Fibroblast of pulmonary artery (primary cell): ENCODE measurements around the gene NDRG2.
A peak's percentile ranks its signal among the peaks of the same experiment; 100 is the strongest.
"Not testable (repeated sequence)": the region's sequence is repeated elsewhere in the genome, so short reads cannot be mapped to it uniquely, and the experiment has no call there.

ENCODE experiments used
- DNase-seq: peaks from one replicate; pipeline ENCODE4 v3.0.0-alpha.2; 2010; ENCODE audit warnings: low read depth
- H3K4me3 ChIP-seq: replicated peaks from 2 replicates; pipeline ENCODE4 v1.5.1; 2011; ENCODE audit warnings: low read depth, mild to moderate bottlenecking, control low read depth, low read length, moderate library complexity
- CTCF ChIP-seq: IDR thresholded peaks from 2 replicates; pipeline ENCODE4 v1.5.1; 2011; ENCODE audit warnings: mild to moderate bottlenecking, control low read depth, low read length, inconsistent platforms; ENCODE audit errors: missing control alignments

Gene NDRG2

GRCh38 chr14:21018781-21019180, 6.1 kb downstream of the NDRG2 start:
- no peak for DNase-seq
- H3K4me3 ChIP-seq: no peak overlapping the region
- TF ChIP-seq CTCF: no peak

- no peak overlapping the region for H3K4me3 ChIP-seq
- no peak for DNase-seq
- no peak for TF ChIP-seq CTCF
Measured at GRCh38 chr14:21018286-21018685, 6.6 kb downstream of the NDRG2 start.

- H3K4me3 ChIP-seq: no peak overlapping the region
- DNase-seq: no peak
- TF ChIP-seq CTCF: no peak
Measured at GRCh38 chr14:21017528-21018245, 7.2 kb downstream of the NDRG2 start.

- H3K4me3 ChIP-seq: no peak overlapping the region
- DNase-seq: no peak
- no peak for TF ChIP-seq CTCF
Measured at GRCh38 chr14:21016413-21017190, 8.3 kb downstream of the NDRG2 start.

- DNase-seq: no peak
- TF ChIP-seq CTCF: no peak
Measured at GRCh38 chr14:21015312-21015711, 9.5 kb downstream of the NDRG2 start.

GRCh38 chr14:21014761-21015190, 10.1 kb downstream of the NDRG2 start:
- DNase-seq: peak; percentile 92
- H3K4me3 ChIP-seq: no peak overlapping the region
- TF ChIP-seq CTCF: peak; percentile 95

More at GRCh38 chr14:21015312-21015711, 9.5 kb downstream of the NDRG2 start:
- no peak overlapping the region for H3K4me3 ChIP-seq

- no peak overlapping the region for H3K4me3 ChIP-seq
- no peak for DNase-seq
- no peak for TF ChIP-seq CTCF
Measured at GRCh38 chr14:21011136-21011535, 13.7 kb downstream of the NDRG2 start.

- H3K4me3 ChIP-seq, DNase-seq: not testable (repeated sequence)
Measured at GRCh38 chr14:21009721-21010120, 15.1 kb downstream of the NDRG2 start.
